Measurements from ENCODE around the gene TXK.

GRCh38 chr4:48156423-48156822, 22.4 kb upstream of the TXK start:
- TF ChIP-seq EZH2 (IDR thresholded peaks at IDR 0.05; ENCODE audit: insufficient read depth, low read length): no peak
- TF ChIP-seq CTCF (IDR thresholded peaks at IDR 0.05; ENCODE audit: insufficient read depth, low read depth, low read length): no peak

All from astrocyte (in vitro differentiated cells and primary cell).